Lower lobe of right lung (tissue), 2 donors: Measurements from ENCODE around the gene DNAI7. TPM values are rescaled to one million over a fixed set of nuclear protein-coding genes. Genes with fewer than 3 reads are reported as not detected.

Experiments used
- ATAC-seq, 2 donors: fragments of 200-7000 bp; cut with Tn5 transposase; one replicate each; pipeline ENCODE4 v1.9.1; 2020 to 2022; ENCODE audit warnings: mild to moderate bottlenecking in 2 of 2, moderate library complexity in 2 of 2
- DNase-seq: peaks from one replicate; pipeline ENCODE4 v3.0.0-alpha.2; 2020
- H3K27ac ChIP-seq: fragments of 200-600 bp; one replicate; pipeline ENCODE4 v1.8.0; 2022
- H3K27me3 ChIP-seq: fragments of 200-600 bp; one replicate; pipeline ENCODE4 v1.8.0; 2022; ENCODE audit warnings: low read depth
- H3K36me3 ChIP-seq: fragments of 200-600 bp; one replicate; pipeline ENCODE4 v1.8.0; 2022; ENCODE audit warnings: mild to moderate bottlenecking
- H3K4me1 ChIP-seq: fragments of 200-600 bp; one replicate; pipeline ENCODE4 v1.8.0; 2022
- H3K4me3 ChIP-seq: fragments of 200-600 bp; one replicate; pipeline ENCODE4 v1.8.0; 2022; ENCODE audit warnings: mild to moderate bottlenecking
- H3K9me3 ChIP-seq: fragments of 200-600 bp; one replicate; pipeline ENCODE4 v1.8.0; 2022
- intact Hi-C: fragments of 100-400 bp; cut with DNase I; formaldehyde crosslinking; loops from one replicate; pipeline ENCODE4 v1.11.0; 2022
- total RNA-seq: library from RNA; stranded (reverse); fragmentation: NEBNext Ultra II Directional; extraction: Animal tissue kit (Norgen Biotek cat#: 25700); gene quantifications from one replicate; pipeline ENCODE4 v1.2.1, GENCODE V29; 2021
- TF ChIP-seq, protein P1 (sequence below): fragments of 200-600 bp; IDR thresholded peaks from one replicate; pipeline ENCODE4 v1.8.0; 2022; ENCODE audit warnings: antibody characterized with exemption, mild to moderate bottlenecking
- donor health status: DM: no; HTN: yes; CAD: no; lungs with severe emphysema.

DNAI7 gene
- total RNA-seq, 1 donor from 2014 or later, result 6.7 TPM

DNA sequence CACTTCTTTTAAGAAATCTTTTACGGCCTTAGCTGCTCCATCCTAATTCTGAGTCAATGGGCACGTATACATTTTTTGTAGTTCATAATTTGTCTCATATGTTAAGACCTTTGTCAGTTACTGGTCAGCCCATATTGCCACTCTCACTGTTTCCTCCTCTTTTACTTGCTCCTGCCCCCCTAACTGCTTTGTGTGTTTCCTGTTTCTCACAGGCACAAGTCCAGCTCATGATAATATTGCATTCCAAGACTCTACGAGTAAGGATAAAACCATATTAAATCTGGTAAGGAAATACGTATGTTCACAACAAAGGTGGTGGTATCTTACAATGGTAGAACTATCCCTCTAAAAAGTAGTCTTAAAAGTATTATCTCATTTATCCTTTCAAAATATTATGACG, 111.7 kb downstream of the DNAI7 start:
- Histone ChIP-seq H3K9me3 (no peaks in the 10 kb centered on the region), H3K4me1 (no peaks in the 10 kb centered on the region), H3K27me3 (no peaks in the 10 kb centered on the region), H3K36me3 (peaks cover 8% of the 10 kb centered on the region), H3K27ac (no peak overlapping the region), H3K4me3 (no peak overlapping the region)
- intact Hi-C loops, result no loop called here
- DNase-seq (no peak), ATAC-seq (no peak)
- TF ChIP-seq, protein P1, sequence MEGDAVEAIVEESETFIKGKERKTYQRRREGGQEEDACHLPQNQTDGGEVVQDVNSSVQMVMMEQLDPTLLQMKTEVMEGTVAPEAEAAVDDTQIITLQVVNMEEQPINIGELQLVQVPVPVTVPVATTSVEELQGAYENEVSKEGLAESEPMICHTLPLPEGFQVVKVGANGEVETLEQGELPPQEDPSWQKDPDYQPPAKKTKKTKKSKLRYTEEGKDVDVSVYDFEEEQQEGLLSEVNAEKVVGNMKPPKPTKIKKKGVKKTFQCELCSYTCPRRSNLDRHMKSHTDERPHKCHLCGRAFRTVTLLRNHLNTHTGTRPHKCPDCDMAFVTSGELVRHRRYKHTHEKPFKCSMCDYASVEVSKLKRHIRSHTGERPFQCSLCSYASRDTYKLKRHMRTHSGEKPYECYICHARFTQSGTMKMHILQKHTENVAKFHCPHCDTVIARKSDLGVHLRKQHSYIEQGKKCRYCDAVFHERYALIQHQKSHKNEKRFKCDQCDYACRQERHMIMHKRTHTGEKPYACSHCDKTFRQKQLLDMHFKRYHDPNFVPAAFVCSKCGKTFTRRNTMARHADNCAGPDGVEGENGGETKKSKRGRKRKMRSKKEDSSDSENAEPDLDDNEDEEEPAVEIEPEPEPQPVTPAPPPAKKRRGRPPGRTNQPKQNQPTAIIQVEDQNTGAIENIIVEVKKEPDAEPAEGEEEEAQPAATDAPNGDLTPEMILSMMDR, result no peak

DNA sequence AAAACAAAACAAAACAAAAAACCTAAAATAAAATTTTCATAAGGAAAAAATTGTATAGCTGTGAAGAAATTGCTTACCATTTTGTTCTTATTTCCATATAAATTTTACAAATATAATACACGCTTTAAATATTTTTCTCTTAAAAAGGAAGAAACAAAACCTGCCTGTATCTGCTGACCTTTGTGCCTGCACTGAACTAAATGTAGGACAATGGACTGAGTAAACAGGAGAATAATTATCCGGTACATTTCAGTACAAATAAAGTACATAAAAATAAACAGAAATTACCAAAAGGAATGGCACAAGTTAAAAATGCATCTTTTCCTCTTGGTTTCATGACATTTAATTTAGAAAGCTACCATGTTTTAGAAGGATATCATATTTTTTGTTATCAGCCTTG, 112.3 kb downstream of the DNAI7 start:
- Histone ChIP-seq H3K4me1 (no peaks in the 10 kb centered on the region), H3K4me3 (no peak overlapping the region), H3K27me3 (no peaks in the 10 kb centered on the region), H3K36me3 (peaks cover 8% of the 10 kb centered on the region), H3K9me3 (no peaks in the 10 kb centered on the region), H3K27ac (no peak overlapping the region)
- DNase-seq (no peak), ATAC-seq (no peak)
- TF ChIP-seq, protein P1, result no peak
- intact Hi-C loops, result no loop called here

DNA sequence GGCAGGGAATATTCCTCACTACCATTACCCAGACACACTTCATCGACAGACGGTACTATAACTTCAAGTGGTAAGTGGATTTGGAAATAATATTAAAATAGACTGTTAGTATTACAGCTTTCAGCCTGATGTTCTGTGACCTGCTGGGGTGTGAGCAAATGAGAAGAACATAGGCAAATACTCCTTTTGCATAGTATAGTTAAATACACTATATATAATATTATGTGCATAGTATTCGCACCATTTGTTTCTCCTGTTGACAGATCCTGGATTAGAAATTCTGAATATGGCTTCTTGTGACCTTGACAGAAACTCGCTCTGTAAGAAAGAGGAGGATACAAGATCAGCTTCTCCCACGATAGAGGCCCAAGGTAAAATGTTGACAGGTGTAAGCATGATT, 115.6 kb downstream of the DNAI7 start:
- H3K36me3 ChIP-seq, result peaks cover 8% of the 10 kb centered on the region
- DNase-seq, result no peak
- no peaks in the 10 kb centered on the region for H3K27me3 ChIP-seq
- TF ChIP-seq, protein P1, result no peak
- intact Hi-C loops, result no loop called here
- no peak overlapping the region for H3K27ac ChIP-seq
- no peak for ATAC-seq
- H3K9me3 ChIP-seq, result no peaks in the 10 kb centered on the region
- no peaks in the 10 kb centered on the region for H3K4me1 ChIP-seq
- H3K4me3 ChIP-seq, result no peak overlapping the region

DNA sequence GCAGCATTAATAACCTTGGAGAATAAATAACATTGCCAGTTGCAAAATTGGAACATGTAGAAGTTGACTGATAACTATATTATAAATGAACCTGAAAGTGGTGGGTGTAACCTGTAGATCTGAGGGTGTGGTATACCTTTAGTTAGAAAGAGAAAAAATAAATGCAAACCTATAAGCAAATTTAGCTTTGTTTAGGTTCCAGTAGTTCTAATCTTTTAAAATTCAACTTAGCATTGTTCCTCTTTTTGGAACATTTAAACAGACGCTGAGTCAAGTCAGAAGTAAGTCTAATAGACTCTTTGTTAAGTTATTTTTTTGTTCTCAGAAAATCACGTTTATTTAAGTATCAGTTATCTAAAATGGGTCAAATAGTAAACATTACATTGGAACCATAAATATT, 120.0 kb downstream of the DNAI7 start:
- no peak overlapping the region for H3K4me3 ChIP-seq
- H3K27ac ChIP-seq, result no peak overlapping the region
- H3K27me3 ChIP-seq, result no peaks in the 10 kb centered on the region
- H3K4me1 ChIP-seq, result peaks cover 25% of the 10 kb centered on the region
- TF ChIP-seq, protein P1, result no peak
- peaks cover 3% of the 10 kb centered on the region for H3K36me3 ChIP-seq
- DNase-seq (no peak), ATAC-seq (no peak)
- H3K9me3 ChIP-seq, result no peaks in the 10 kb centered on the region
- intact Hi-C loops, result no loop called here

DNA sequence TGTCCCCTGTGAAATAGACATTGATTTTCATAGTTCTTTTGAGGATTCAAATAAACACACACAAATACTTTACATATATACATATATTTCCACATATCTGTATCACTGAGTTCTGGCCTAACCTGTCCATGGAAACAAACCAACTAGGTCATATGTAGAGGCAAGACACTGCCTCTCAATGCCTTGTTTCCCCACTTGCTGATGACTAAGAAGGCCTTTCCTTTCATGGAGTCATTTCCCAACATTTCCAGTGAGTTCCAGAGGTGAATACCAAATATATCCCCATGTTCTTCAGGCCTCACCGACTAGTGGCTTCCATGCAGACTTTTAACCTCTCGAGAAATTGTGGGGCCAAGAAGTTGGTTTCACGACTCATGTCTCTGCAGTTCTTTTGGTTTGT, 120.8 kb downstream of the DNAI7 start:
- H3K4me1 ChIP-seq, result peaks cover 28% of the 10 kb centered on the region

More for the DNA sequence above, 120.8 kb downstream of the DNAI7 start:
- DNase-seq (no peak), ATAC-seq (no peak)
- Histone ChIP-seq H3K9me3 (no peaks in the 10 kb centered on the region), H3K36me3 (no peaks in the 10 kb centered on the region), H3K27me3 (no peaks in the 10 kb centered on the region), H3K4me3 (no peak overlapping the region), H3K27ac (no peak overlapping the region)
- intact Hi-C loops, result no loop called here
- TF ChIP-seq, protein P1, result no peak
